Prostate gland (tissue), 2 donors: ENCODE measurements around the gene NECAP2.
"Not testable (repeated sequence)": the region's sequence is repeated elsewhere in the genome, so short reads cannot be mapped to it uniquely, and the experiment has no call there.

Experiments used
- CTCF ChIP-seq, 4 experiments: fragments of 200-600 bp in 2 of 4; fragments of 450-650 bp in 2 of 4; sonication (generic) in 2 of 4; IDR thresholded peaks; 1 replicate in 3 of 4; 2 replicates in 1 of 4; pipeline ENCODE4 v1.5.1; 2016 to 2019; ENCODE audit warnings: antibody characterized with exemption in 4 of 4, mild to moderate bottlenecking in 2 of 4, moderate library complexity in 2 of 4
- POLR2A ChIP-seq: fragments of 450-650 bp; IDR thresholded peaks from one replicate; pipeline ENCODE4 v1.6.1; 2016; ENCODE audit warnings: antibody characterized with exemption, mild to moderate bottlenecking

- TF ChIP-seq CTCF (IDR thresholded peaks at IDR 0.05); POLR2A: not testable (repeated sequence)
Observed at GRCh38 chr1:16454909-16455308, 14.4 kb downstream of the NECAP2 start.
